GM18498 (cell line): ENCODE data around the gene PHF21B.
"Not testable (repeated sequence)": the region's sequence is repeated elsewhere in the genome, so short reads cannot be mapped to it uniquely, and the experiment has no call there.

Source experiments
- ATAC-seq: cut with Tn5 transposase; IDR thresholded peaks from one replicate; pipeline ENCODE4 v1.9.1; 2021; ENCODE audit warnings: mild to moderate bottlenecking, moderate library complexity; ENCODE audit not compliant: unreplicated experiment

Gene PHF21B

GRCh38 chr22:44921766-44922165, 88.0 kb downstream of the PHF21B start:
- not testable (repeated sequence) for ATAC-seq

GRCh38 chr22:44920183-44920582, 89.6 kb downstream of the PHF21B start:
- no peak for ATAC-seq

GRCh38 chr22:44919691-44920090, 90.1 kb downstream of the PHF21B start:
- no peak for ATAC-seq

GRCh38 chr22:44918925-44919392, 90.8 kb downstream of the PHF21B start:
- no peak for ATAC-seq

- no peak for ATAC-seq
Observed at GRCh38 chr22:44918166-44918924, 91.5 kb downstream of the PHF21B start.

GRCh38 chr22:44917372-44918165, 92.2 kb downstream of the PHF21B start:
- ATAC-seq = no peak

- ATAC-seq = no peak
Observed at GRCh38 chr22:44916281-44917231, 93.2 kb downstream of the PHF21B start.

GRCh38 chr22:44915441-44915840, 94.4 kb downstream of the PHF21B start:
- no peak for ATAC-seq

- no peak for ATAC-seq
Observed at GRCh38 chr22:44914026-44914721, 95.6 kb downstream of the PHF21B start.

GRCh38 chr22:44913198-44913983, 96.4 kb downstream of the PHF21B start:
- no peak for ATAC-seq

GRCh38 chr22:44909241-44909640, 100.6 kb downstream of the PHF21B start:
- ATAC-seq = no peak

GRCh38 chr22:44907765-44908737, 101.8 kb downstream of the PHF21B start:
- no peak for ATAC-seq

- ATAC-seq = no peak
Observed at GRCh38 chr22:44906999-44907644, 102.7 kb downstream of the PHF21B start.

- ATAC-seq = no peak
Observed at GRCh38 chr22:44906248-44906936, 103.4 kb downstream of the PHF21B start.

- ATAC-seq = not testable (repeated sequence)
Observed at GRCh38 chr22:44904492-44905152, 105.2 kb downstream of the PHF21B start.

- ATAC-seq = not testable (repeated sequence)
Observed at GRCh38 chr22:44903164-44903563, 106.6 kb downstream of the PHF21B start.

GRCh38 chr22:44901301-44901700, 108.5 kb downstream of the PHF21B start:
- ATAC-seq = no peak
